ENCODE data around the gene MORN5.

MORN5 gene

DNA sequence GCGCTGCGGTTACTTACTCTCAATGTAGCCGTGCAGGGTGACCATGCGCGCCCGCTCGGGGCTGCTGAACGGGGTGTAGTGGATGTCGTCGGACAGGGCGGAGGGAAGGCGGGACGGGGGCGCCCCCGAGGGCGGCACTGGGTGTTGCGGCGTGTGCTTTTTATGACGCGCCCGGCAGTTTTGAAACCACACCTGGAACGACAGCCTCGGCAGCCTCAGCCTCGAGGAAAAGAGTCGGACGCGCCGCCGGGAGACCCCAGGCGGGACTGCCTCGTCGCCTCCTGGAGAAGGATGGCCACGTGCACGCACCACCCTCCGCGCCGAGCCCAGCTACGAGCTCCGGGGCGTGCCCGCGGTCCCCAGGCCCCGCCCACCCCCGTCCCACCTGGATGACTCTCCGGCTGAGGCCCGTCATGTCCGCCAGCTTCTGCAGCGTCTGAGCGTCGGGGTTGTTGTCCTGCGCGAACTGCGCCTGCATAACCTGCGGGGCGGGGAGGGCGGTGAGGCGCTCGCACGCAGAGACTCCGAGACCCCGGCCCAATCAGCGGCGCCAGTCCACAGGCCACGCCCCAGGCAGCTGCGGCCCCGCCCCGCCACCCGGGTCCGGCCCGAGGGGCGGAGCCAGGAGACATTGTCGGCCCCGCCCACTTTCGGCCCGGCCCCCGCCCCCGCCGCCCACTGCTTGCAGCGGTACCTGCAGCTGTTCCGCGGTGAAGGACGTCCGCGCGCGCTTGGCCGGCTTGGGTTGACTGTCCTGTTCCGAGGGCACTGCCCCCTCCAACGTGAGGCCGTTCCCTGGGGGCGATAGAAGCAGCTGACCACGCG is 54.1 kb downstream of the MORN5 start:
- Histone ChIP-seq H3K27me3 (replicated peaks; ENCODE audit: control insufficient read depth, insufficient read depth, low read length, poor library complexity, severe bottlenecking) (peaks cover 34% of the 10 kb centered on the region), H3K9me3 (ENCODE audit: control insufficient read depth, low read length) (no peaks in the 10 kb centered on the region), H3K4me1 (ENCODE audit: control insufficient read depth, insufficient read depth, low read length, poor library complexity, severe bottlenecking) (peaks cover 8% of the 10 kb centered on the region), H3K4me3 (ENCODE audit: insufficient read depth, low read depth, low read length, poor library complexity, severe bottlenecking) (peak overlapping the region; percentile 51), H3K36me3 (ENCODE audit: control insufficient read depth, insufficient read depth, low read length) (no peaks in the 10 kb centered on the region), H3K27ac (ENCODE audit: insufficient read depth, low read length, poor library complexity, severe bottlenecking) (no peak overlapping the region)
- DNase-seq, result peak in 2 of 3 donors; percentile 9 to 21

DNA sequence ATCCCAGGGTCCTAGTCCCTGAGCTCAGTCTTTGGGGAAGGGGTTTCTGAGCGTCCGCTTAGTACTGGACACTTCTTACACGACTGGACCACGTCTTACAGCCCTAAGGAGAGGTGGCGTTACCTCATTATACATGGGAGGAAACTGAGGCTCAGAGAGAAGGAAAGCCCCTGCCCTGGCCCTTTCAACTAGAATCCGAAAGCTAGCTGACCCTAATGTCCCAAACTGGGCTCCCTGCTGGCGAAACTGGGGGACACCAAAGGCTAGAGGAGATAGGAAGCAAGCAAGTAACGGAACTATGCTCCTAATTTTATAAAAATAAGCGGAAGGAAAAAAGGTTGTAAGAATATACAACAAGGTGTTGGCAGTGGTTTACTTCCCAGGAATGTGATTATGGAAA is 54.8 kb downstream of the MORN5 start:
- H3K4me1 ChIP-seq (ENCODE audit: control insufficient read depth, insufficient read depth, low read length, poor library complexity, severe bottlenecking), result peaks cover 15% of the 10 kb centered on the region
- peak overlapping the region; percentile 51 for H3K4me3 ChIP-seq (ENCODE audit: insufficient read depth, low read depth, low read length, poor library complexity, severe bottlenecking)
- peaks cover 40% of the 10 kb centered on the region for H3K27me3 ChIP-seq (replicated peaks; ENCODE audit: control insufficient read depth, insufficient read depth, low read length, poor library complexity, severe bottlenecking)
- H3K36me3 ChIP-seq (ENCODE audit: control insufficient read depth, insufficient read depth, low read length), result no peaks in the 10 kb centered on the region
- DNase-seq, result no peak
- no peak overlapping the region for H3K27ac ChIP-seq (ENCODE audit: insufficient read depth, low read length, poor library complexity, severe bottlenecking)
- H3K9me3 ChIP-seq (ENCODE audit: control insufficient read depth, low read length), result no peaks in the 10 kb centered on the region

DNA sequence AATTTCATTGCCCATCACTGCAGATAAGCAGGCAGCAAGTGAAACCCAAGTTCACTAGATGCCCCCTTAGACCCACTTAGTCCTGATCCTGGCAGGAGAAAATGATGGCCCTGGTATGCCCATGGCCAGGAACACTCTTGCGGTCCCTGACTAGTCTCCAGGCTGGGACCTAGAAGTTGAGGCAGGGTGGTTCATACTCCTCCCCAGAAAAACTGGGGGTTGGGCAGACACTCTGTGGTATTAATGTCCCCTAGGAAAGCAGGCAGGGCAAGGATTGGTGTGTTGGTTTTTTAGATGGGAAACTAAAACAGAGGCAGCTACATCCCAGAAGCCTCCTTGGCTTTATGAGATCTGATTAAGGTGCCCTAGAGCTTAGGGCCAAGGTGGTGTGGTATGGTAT is 56.0 kb downstream of the MORN5 start:
- Histone ChIP-seq H3K36me3 (ENCODE audit: control insufficient read depth, insufficient read depth, low read length) (no peaks in the 10 kb centered on the region), H3K4me3 (ENCODE audit: insufficient read depth, low read depth, low read length, poor library complexity, severe bottlenecking) (no peak overlapping the region), H3K4me1 (ENCODE audit: control insufficient read depth, insufficient read depth, low read length, poor library complexity, severe bottlenecking) (peaks cover 19% of the 10 kb centered on the region), H3K27me3 (replicated peaks; ENCODE audit: control insufficient read depth, insufficient read depth, low read length, poor library complexity, severe bottlenecking) (peaks cover 50% of the 10 kb centered on the region), H3K27ac (ENCODE audit: insufficient read depth, low read length, poor library complexity, severe bottlenecking) (no peak overlapping the region), H3K9me3 (ENCODE audit: control insufficient read depth, low read length) (no peaks in the 10 kb centered on the region)
- no peak for DNase-seq

DNA sequence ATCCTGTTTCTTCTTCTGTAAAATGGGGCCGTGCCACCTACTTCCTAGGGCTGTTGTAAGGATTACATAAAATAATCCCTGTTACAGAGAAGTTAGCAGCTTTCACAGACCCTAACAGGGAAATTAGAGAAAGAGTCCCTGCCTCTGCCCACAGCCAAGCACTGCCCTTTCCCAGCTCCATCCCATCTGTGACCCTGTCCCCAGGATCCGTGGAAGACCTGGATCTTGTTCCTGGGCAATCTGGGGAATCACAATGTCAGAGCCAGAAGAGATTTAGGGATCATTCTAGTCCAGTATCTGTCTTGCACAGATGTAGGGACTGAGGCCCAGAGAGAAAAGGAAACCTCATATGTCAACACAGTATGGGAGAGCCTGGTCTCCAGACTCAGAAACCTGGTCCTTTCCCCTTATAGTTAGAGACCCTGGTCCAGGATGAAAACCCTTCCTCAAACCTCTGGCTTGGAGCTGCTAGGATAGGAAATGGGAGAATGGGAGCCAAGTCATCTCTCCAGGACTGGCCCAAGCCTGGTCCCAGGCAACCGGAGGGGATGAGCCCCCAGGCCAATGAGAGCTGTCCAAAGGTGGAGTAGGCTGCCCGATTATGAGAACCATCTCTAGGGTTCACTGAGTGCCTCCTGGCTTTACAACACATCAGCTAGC is 56.6 kb downstream of the MORN5 start:
- Histone ChIP-seq H3K36me3 (ENCODE audit: control insufficient read depth, insufficient read depth, low read length) (no peaks in the 10 kb centered on the region), H3K27me3 (replicated peaks; ENCODE audit: control insufficient read depth, insufficient read depth, low read length, poor library complexity, severe bottlenecking) (peaks cover 56% of the 10 kb centered on the region)

DNA sequence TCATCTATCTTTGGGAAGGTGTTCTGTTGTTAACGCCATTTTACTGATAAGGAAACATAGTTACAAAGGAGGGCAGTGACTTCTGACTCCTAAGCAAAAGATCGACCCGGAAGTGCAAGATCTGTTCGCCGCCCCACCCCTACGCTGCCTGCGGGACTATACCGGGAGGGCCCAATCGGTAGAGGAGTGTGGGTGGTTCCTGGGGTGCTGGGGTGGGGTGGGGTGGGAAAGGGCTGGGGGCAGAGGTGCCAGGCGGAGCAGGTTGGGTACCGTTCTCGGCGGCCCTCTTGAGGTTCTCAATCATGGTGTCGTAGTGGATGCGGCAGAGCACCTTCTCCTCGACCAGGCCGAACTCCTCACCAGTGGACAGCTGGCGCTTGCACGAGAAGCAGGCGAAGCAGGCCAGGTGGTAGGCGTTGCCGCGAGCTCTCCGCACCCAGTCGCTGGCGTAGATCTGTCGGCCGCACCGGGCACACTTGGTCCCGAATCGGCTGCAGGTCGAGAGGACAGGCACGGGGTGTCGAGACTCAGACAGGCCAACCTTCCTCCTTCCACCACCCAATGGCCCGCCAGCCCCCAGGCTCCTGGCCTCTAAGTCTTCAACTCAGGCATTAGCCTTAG is 57.2 kb downstream of the MORN5 start:
- no peak overlapping the region for H3K27ac ChIP-seq (ENCODE audit: insufficient read depth, low read length, poor library complexity, severe bottlenecking)
- no peak for DNase-seq
- no peak overlapping the region for H3K4me3 ChIP-seq (ENCODE audit: insufficient read depth, low read depth, low read length, poor library complexity, severe bottlenecking)
- peaks cover 24% of the 10 kb centered on the region for H3K4me1 ChIP-seq (ENCODE audit: control insufficient read depth, insufficient read depth, low read length, poor library complexity, severe bottlenecking)
- H3K9me3 ChIP-seq (ENCODE audit: control insufficient read depth, low read length), result no peaks in the 10 kb centered on the region
- H3K36me3 ChIP-seq (ENCODE audit: control insufficient read depth, insufficient read depth, low read length), result no peaks in the 10 kb centered on the region
- H3K27me3 ChIP-seq (replicated peaks; ENCODE audit: control insufficient read depth, insufficient read depth, low read length, poor library complexity, severe bottlenecking), result peaks cover 60% of the 10 kb centered on the region

More for the DNA sequence above, 56.6 kb downstream of the MORN5 start:
- no peak for DNase-seq
- H3K4me1 ChIP-seq (ENCODE audit: control insufficient read depth, insufficient read depth, low read length, poor library complexity, severe bottlenecking), result peaks cover 23% of the 10 kb centered on the region
- no peak overlapping the region for H3K4me3 ChIP-seq (ENCODE audit: insufficient read depth, low read depth, low read length, poor library complexity, severe bottlenecking)
- H3K27ac ChIP-seq (ENCODE audit: insufficient read depth, low read length, poor library complexity, severe bottlenecking), result no peak overlapping the region
- H3K9me3 ChIP-seq (ENCODE audit: control insufficient read depth, low read length), result no peaks in the 10 kb centered on the region

DNA sequence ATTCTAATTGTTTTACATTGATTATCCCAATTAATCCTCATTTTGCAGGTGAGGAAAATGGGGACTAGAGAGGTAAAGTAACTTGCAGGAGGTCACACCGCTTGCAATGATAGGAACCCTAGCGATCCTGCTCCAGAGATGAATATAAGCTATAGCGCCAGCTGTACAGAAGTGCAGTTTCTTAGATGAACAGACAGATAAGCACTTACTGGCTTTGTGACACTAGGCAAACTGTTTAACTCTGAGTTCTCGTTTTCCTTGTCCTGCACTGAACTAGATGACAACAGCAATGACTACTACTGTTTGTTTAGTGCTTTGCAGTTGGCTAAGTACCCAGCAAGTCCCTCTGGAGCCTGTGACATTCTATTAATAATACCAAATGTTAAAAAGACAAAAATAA is 57.9 kb downstream of the MORN5 start:
- no peak for DNase-seq
- H3K4me1 ChIP-seq (ENCODE audit: control insufficient read depth, insufficient read depth, low read length, poor library complexity, severe bottlenecking), result peaks cover 24% of the 10 kb centered on the region

DNA sequence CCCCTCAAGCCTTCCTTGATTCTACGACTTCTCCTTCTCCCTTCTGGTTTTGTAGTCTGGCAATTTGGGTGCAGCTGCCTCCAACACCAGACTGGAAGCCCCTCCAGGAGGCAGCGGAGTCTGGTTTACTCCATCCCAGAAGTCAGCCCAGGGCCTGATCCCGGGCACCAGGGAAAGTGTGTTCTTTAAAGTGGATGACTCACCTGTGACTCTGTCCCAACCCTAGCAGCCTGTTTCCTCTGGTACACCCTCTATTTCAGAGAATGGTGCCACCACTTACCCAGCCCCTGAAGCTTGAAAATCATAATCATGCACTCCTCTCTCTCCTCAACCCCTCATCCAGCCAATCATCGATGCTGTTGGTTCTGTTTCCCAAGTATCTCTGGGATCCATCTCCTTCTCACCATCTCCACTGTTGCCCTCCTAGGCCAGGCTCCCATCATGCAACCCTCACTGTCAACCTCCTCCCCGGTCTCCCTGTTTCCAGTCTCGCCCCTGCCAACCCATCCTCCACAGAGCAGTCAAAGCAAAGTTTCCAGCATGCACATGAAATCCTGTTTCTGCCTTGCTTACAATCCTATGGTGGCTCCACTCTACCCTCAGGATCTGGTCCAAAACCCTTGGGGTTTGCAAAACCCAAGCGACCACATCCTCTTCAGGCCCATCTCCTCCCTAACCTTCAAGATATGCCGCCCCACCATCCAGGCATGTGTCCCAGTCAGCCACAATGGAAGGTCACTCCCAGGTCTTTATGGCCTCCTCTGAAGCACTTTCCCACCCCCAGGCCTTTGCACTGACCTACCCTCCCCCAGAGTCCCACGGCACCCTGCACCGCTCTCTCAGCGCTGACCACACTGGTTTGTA is 58.6 kb downstream of the MORN5 start:
- Histone ChIP-seq H3K36me3 (ENCODE audit: control insufficient read depth, insufficient read depth, low read length) (no peaks in the 10 kb centered on the region), H3K4me3 (ENCODE audit: insufficient read depth, low read depth, low read length, poor library complexity, severe bottlenecking) (no peak overlapping the region), H3K27ac (ENCODE audit: insufficient read depth, low read length, poor library complexity, severe bottlenecking) (no peak overlapping the region), H3K27me3 (replicated peaks; ENCODE audit: control insufficient read depth, insufficient read depth, low read length, poor library complexity, severe bottlenecking) (peaks cover 48% of the 10 kb centered on the region), H3K9me3 (ENCODE audit: control insufficient read depth, low read length) (no peaks in the 10 kb centered on the region), H3K4me1 (ENCODE audit: control insufficient read depth, insufficient read depth, low read length, poor library complexity, severe bottlenecking) (peaks cover 22% of the 10 kb centered on the region)
- DNase-seq, result no peak

More for the DNA sequence above, 57.9 kb downstream of the MORN5 start:
- H3K27me3 ChIP-seq (replicated peaks; ENCODE audit: control insufficient read depth, insufficient read depth, low read length, poor library complexity, severe bottlenecking), result peaks cover 55% of the 10 kb centered on the region
- H3K9me3 ChIP-seq (ENCODE audit: control insufficient read depth, low read length), result no peaks in the 10 kb centered on the region
- no peak overlapping the region for H3K4me3 ChIP-seq (ENCODE audit: insufficient read depth, low read depth, low read length, poor library complexity, severe bottlenecking)
- H3K36me3 ChIP-seq (ENCODE audit: control insufficient read depth, insufficient read depth, low read length), result no peaks in the 10 kb centered on the region
- no peak overlapping the region for H3K27ac ChIP-seq (ENCODE audit: insufficient read depth, low read length, poor library complexity, severe bottlenecking)

DNA sequence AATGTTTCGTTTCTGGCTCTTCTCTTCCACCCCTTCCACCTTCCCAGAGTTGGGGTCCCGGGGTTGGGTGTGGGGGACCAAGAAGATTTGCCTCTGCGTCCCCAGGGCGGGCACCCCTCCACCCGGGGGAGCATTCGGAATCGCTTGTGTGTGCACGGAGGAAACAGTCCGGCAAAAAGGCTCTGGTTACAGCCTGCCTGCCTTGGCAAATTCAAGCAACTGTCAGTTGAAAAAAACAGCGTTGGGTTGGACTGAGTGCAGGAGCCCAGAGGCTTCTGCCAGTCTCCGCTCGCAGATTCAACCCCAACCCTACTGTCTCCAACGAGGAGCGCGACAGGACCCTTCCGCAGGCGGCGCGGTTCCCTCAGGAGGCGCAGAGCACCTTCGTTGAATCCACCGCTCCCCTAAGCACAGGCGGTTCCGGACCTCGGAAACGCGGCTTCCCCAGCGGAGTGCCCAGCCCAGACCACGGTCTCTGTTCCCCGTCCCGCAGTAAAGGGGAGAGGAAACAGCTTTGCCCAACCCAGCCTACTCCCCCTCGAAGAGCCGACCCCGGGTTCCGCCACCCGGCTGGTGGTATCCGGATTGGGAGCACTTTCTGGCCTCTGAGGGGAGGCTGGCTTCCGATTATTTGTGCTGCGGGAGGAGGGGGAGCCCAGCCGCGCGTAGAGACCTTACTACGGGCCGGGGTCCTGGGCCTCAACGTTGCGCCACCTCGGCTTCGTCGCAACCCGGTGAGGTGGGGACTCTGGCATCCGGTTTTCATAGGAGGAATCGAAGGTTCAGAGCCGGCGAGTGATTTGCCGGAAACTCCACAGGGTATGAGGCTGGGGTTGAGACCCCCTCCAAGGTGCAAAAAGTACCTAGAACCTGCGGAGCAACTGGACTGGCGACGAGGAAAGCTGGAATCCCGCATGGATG is 59.5 kb downstream of the MORN5 start:
- Histone ChIP-seq H3K27ac (ENCODE audit: insufficient read depth, low read length, poor library complexity, severe bottlenecking) (no peak overlapping the region), H3K4me3 (ENCODE audit: insufficient read depth, low read depth, low read length, poor library complexity, severe bottlenecking) (peak overlapping the region; percentile 33), H3K9me3 (ENCODE audit: control insufficient read depth, low read length) (no peaks in the 10 kb centered on the region), H3K4me1 (ENCODE audit: control insufficient read depth, insufficient read depth, low read length, poor library complexity, severe bottlenecking) (peaks cover 18% of the 10 kb centered on the region), H3K36me3 (ENCODE audit: control insufficient read depth, insufficient read depth, low read length) (no peaks in the 10 kb centered on the region), H3K27me3 (replicated peaks; ENCODE audit: control insufficient read depth, insufficient read depth, low read length, poor library complexity, severe bottlenecking) (peaks cover 41% of the 10 kb centered on the region)
- no peak for DNase-seq
